Measurements from ENCODE around the gene STIM1.
"Not testable (repeated sequence)": the region's sequence is repeated elsewhere in the genome, so short reads cannot be mapped to it uniquely, and the experiment has no call there.

The STIM1 gene

GRCh38 chr11:4008116-4008515 lies 152.7 kb downstream of the STIM1 start:
- H3K4me3 ChIP-seq (replicated peaks; ENCODE audit: insufficient read depth, low read length): no peak overlapping the region
- TF ChIP-seq POLR2AphosphoS5 (IDR thresholded peaks at IDR 0.05; ENCODE audit: low read depth) (no peak), REST (IDR thresholded peaks at IDR 0.05; ENCODE audit: insufficient replicate concordance, low read depth) (no peak), SPI1 (IDR thresholded peaks at IDR 0.05; ENCODE audit: borderline replicate concordance, low read depth) (no peak)
- no peaks in the 10 kb centered on the region for H3K27me3 ChIP-seq (ENCODE audit: insufficient read depth, poor library complexity, severe bottlenecking)
- no peak overlapping the region for H3K27ac ChIP-seq (replicated peaks)
- no peak for DNase-seq (ENCODE audit: low read depth in 1 of 2, low spot score in 1 of 2)

- H3K4me3 ChIP-seq (replicated peaks; ENCODE audit: insufficient read depth, low read length); H3K27ac ChIP-seq (replicated peaks); H3K27me3 ChIP-seq (ENCODE audit: insufficient read depth, poor library complexity, severe bottlenecking); DNase-seq (ENCODE audit: low read depth in 1 of 2, low spot score in 1 of 2): not testable (repeated sequence)
Measured at GRCh38 chr11:4016602-4017001, 161.1 kb downstream of the STIM1 start.

GRCh38 chr11:4017129-4017528 lies 161.7 kb downstream of the STIM1 start:
- DNase-seq (ENCODE audit: low read depth in 1 of 2, low spot score in 1 of 2): no peak
- no peak overlapping the region for H3K27ac ChIP-seq (replicated peaks)
- TF ChIP-seq GABPA (IDR thresholded peaks at IDR 0.05; ENCODE audit: low read depth) (no peak), SPI1 (IDR thresholded peaks at IDR 0.05; ENCODE audit: borderline replicate concordance, low read depth) (peak; percentile 63), REST (IDR thresholded peaks at IDR 0.05; ENCODE audit: insufficient replicate concordance, low read depth) (no peak), CTCF (IDR thresholded peaks at IDR 0.05; ENCODE audit: insufficient read depth, low read length) (no peak), POLR2AphosphoS5 (IDR thresholded peaks at IDR 0.05; ENCODE audit: low read depth) (no peak)
- no peaks in the 10 kb centered on the region for H3K27me3 ChIP-seq (ENCODE audit: insufficient read depth, poor library complexity, severe bottlenecking)
- H3K4me3 ChIP-seq (replicated peaks; ENCODE audit: insufficient read depth, low read length): no peak overlapping the region

GRCh38 chr11:4018641-4019040 lies 163.2 kb downstream of the STIM1 start:
- DNase-seq (ENCODE audit: low read depth in 1 of 2, low spot score in 1 of 2): no peak
- no peak for TF ChIP-seq REST (IDR thresholded peaks at IDR 0.05; ENCODE audit: insufficient replicate concordance, low read depth)
- no peak for TF ChIP-seq GABPA (IDR thresholded peaks at IDR 0.05; ENCODE audit: low read depth)
- TF ChIP-seq POLR2AphosphoS5 (IDR thresholded peaks at IDR 0.05; ENCODE audit: low read depth): no peak
- no peak for TF ChIP-seq SPI1 (IDR thresholded peaks at IDR 0.05; ENCODE audit: borderline replicate concordance, low read depth)
- TF ChIP-seq CTCF (IDR thresholded peaks at IDR 0.05; ENCODE audit: insufficient read depth, low read length): no peak
- H3K27ac ChIP-seq (replicated peaks): no peak overlapping the region
- no peak overlapping the region for H3K4me3 ChIP-seq (replicated peaks; ENCODE audit: insufficient read depth, low read length)
- no peaks in the 10 kb centered on the region for H3K27me3 ChIP-seq (ENCODE audit: insufficient read depth, poor library complexity, severe bottlenecking)

Measured in HL-60 (cell line).